ENCODE measurements around the gene COX6A1.

The COX6A1 gene

DNA sequence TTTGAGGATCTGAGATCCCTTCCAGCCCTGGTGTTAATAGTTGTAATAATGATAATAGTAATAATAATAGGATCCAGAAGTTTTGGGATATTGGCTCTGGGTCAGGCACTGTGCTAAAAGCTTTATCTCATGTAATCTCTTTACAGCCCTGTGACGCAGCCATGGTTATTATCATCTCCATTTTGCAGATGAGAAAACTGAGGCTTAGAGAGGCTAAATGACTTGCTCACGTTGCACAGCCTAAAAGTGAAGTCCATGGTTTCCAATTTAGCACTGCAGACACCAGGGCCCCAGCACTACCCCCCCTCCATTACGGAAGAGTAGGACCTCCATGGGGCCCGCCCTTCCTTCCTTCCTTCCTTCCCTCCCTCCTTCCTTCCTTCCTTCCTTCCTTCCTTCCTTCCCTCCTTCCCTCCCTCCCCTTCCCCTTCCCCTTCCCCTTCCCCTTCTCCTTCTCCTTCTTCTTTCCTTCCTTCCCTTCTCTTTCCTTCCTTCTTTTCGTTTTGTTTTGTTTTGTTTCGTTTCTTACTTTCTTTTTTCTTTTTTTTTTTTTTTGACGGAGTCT is 14.9 kb upstream of the COX6A1 start:
- Histone ChIP-seq H3K9ac (no peak overlapping the region), H4K20me1 (no peaks in the 10 kb centered on the region), H3K4me2 (no peak overlapping the region), H3K27ac (no peak overlapping the region), H3K4me1 (no peaks in the 10 kb centered on the region), H3K27me3 (no peaks in the 10 kb centered on the region), H3K4me3 (no peak overlapping the region), H3K36me3 (no peaks in the 10 kb centered on the region), H3K9me3 (no peaks in the 10 kb centered on the region)
- TF ChIP-seq Cebpa-rat (IDR thresholded peaks at IDR 0.05) = no peak

DNA sequence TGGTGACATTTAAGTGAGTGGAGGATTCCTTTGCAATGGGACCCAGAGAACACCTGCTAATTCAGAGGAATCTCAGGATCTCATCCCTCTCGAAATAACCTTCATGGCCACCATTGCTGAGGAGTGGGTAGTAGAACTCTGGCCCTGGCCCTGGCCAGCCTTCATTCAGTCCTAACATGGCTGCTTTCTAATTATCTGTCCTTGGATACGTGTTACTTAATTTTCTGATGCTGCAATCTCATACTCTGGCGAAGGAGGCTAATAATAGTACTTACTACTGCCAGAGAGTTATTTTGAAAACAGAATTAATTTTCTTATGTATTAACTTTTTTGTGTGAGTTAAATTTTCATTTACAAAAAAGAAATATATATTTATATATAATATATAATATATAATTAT is 12.1 kb upstream of the COX6A1 start:
- TF ChIP-seq Cebpa-rat (IDR thresholded peaks at IDR 0.05) = no peak
- Histone ChIP-seq H3K36me3 (no peaks in the 10 kb centered on the region), H3K4me2 (no peak overlapping the region), H3K4me3 (no peak overlapping the region), H3K9ac (no peak overlapping the region), H4K20me1 (no peaks in the 10 kb centered on the region), H3K27me3 (no peaks in the 10 kb centered on the region), H3K9me3 (no peaks in the 10 kb centered on the region), H3K4me1 (no peaks in the 10 kb centered on the region), H3K27ac (no peak overlapping the region)

- peaks cover 6% of the 10 kb centered on the region; the same call in 1 of the 2 replicates for H3K4me1 ChIP-seq
- no peak for TF ChIP-seq Cebpa-rat (IDR thresholded peaks at IDR 0.05)
- no peak overlapping the region for H3K9ac ChIP-seq
- no peak overlapping the region for H3K27ac ChIP-seq
- H3K4me3 ChIP-seq = no peak overlapping the region
- no peaks in the 10 kb centered on the region for H3K27me3 ChIP-seq
- H3K4me2 ChIP-seq = no peak overlapping the region
- H3K9me3 ChIP-seq = no peaks in the 10 kb centered on the region
- no peaks in the 10 kb centered on the region for H4K20me1 ChIP-seq
- H3K36me3 ChIP-seq = no peaks in the 10 kb centered on the region
Measured at GRCh38 chr12:120428597-120429229, 9.2 kb upstream of the COX6A1 start.

GRCh38 chr12:120429368-120429767 is 8.5 kb upstream of the COX6A1 start:
- Histone ChIP-seq H4K20me1 (no peaks in the 10 kb centered on the region), H3K9me3 (no peaks in the 10 kb centered on the region), H3K27me3 (no peaks in the 10 kb centered on the region), H3K4me3 (no peak overlapping the region), H3K36me3 (no peaks in the 10 kb centered on the region), H3K9ac (no peak overlapping the region), H3K4me2 (no peak overlapping the region), H3K27ac (no peak overlapping the region), H3K4me1 (peaks cover 6% of the 10 kb centered on the region; the same call in 1 of the 2 replicates)
- no peak for TF ChIP-seq Cebpa-rat (IDR thresholded peaks at IDR 0.05)

DNA sequence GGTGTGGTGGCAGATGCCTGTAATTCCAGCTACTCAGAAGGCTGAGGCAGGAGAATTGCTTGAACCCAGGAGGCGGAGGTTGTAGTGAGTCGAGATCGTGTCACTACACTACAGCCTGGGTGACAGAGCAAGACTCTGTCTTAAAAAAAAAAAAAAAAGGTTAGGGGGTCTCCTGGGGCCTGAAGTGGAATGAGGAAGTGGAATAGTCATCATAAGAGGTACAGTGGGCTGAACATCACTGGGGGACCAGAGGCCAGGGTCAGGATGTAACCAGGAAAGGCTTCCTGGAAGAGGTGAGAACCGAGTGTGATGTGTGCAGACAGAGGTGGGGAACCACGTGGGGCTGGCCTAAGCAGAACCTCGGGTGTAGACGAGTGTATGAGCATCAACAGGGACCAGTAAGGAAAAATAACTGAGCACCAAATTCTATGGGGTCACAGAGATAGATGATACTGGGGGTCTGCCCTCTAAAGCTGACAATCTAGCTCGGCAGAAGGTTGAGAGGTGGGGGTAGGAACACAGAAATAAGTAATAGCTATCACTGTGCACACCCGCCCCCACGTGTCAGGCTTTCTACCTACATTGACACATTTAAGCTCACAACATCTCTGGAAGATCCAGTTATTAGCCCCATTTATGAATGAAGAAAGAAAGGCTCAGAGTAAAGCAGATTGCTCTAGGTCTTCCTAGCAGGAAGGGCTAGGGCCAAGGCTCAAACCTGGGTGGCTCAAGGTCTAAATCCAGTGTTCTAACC is 5.0 kb upstream of the COX6A1 start:
- H3K27ac ChIP-seq = no peak overlapping the region
- H4K20me1 ChIP-seq = no peaks in the 10 kb centered on the region; the same call in 1 of the 2 replicates
- H3K4me1 ChIP-seq = peaks cover 11% of the 10 kb centered on the region; the same call in 1 of the 2 replicates
- no peak overlapping the region for H3K4me2 ChIP-seq
- no peaks in the 10 kb centered on the region for H3K27me3 ChIP-seq
- no peak overlapping the region for H3K9ac ChIP-seq
- H3K4me3 ChIP-seq = no peak overlapping the region
- no peak for TF ChIP-seq Cebpa-rat (IDR thresholded peaks at IDR 0.05)
- no peaks in the 10 kb centered on the region for H3K36me3 ChIP-seq
- no peaks in the 10 kb centered on the region for H3K9me3 ChIP-seq

DNA sequence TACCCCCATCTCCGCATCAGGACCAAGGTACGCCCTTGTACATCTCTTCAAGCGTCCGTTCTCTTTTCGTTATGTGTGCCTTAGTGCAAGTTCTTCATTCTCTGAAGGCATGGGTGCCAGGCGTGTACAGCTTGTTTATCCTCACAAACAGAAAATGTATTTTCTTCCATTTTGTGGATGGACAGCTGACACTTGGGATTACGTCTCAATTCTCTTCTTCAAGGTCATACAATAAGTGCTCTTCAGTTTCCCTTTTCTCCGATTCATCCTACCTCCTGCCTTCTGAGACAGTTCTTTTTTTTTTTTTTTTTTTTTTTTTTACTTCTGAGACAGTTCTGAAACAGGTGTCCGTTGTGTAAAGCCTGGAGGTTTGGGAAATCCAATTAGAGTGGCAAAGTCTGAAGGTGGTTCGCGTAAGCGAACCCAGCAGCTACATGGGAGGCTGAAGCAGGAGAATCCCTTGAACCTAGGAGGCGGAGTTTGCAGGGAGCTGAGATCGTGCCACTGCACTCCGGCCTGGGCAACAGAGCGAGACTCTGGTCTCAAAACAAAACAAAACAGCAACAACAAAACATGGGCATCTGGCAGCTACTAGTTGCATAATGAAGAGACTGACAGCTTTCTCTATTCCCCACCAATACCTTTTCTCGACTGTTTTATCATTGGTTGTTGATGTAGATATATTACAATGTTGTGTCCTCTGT is 734 bp downstream of the COX6A1 start:
- Histone ChIP-seq H3K9ac (peak overlapping the region; percentile 87), H3K27me3 (no peaks in the 10 kb centered on the region), H3K4me2 (peak overlapping the region; percentile 92), H3K4me1 (peaks cover 22% of the 10 kb centered on the region), H3K27ac (peak overlapping the region; percentile 79), H3K36me3 (peaks cover 37% of the 10 kb centered on the region), H3K9me3 (no peaks in the 10 kb centered on the region), H3K4me3 (peak overlapping the region; percentile 76), H4K20me1 (peaks cover 44% of the 10 kb centered on the region)
- no peak for TF ChIP-seq Cebpa-rat (IDR thresholded peaks at IDR 0.05)

- Histone ChIP-seq H3K4me3 (0 out of 2 replicates have a peak overlapping the region, but pooled peaks have one; percentile 76), H3K9ac (no peak overlapping the region; the same call in 1 of the 2 replicates), H3K27ac (no peak overlapping the region), H3K27me3 (no peaks in the 10 kb centered on the region), H3K9me3 (no peaks in the 10 kb centered on the region), H4K20me1 (peaks cover 55% of the 10 kb centered on the region), H3K36me3 (peaks cover 48% of the 10 kb centered on the region), H3K4me1 (peaks cover 26% of the 10 kb centered on the region), H3K4me2 (peak overlapping the region; percentile 92)
- TF ChIP-seq Cebpa-rat (IDR thresholded peaks at IDR 0.05) = no peak
Measured at GRCh38 chr12:120439646-120440247, 1.8 kb downstream of the COX6A1 start.

DNA sequence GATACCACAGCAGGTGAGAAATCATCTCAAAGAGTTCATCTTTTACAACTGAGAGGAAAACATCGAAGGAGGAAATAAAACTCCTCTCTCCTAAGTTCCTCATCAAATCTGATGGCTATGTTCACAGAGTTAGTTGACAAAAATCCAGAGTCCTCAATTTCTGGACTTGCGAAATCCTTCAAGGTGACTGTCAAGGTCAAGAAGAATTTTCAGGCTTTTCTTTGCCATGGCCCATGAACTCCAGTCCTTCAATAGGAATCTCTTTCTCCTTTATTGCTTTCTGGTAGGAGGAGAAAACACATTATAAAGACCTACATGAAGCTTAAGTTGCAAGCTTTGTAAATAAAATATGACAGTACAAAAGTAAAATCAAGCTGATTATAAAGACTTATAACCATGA is 6.8 kb downstream of the COX6A1 start:
- H3K4me2 ChIP-seq = peak overlapping the region; percentile 97
- H3K4me3 ChIP-seq = no peak overlapping the region; the same call in 1 of the 2 replicates
- H3K36me3 ChIP-seq = peaks cover 69% of the 10 kb centered on the region
- no peaks in the 10 kb centered on the region for H3K9me3 ChIP-seq
- no peak overlapping the region for H3K9ac ChIP-seq
- peaks cover 35% of the 10 kb centered on the region for H3K4me1 ChIP-seq
- TF ChIP-seq Cebpa-rat (IDR thresholded peaks at IDR 0.05) = no peak; the same call in 1 of the 2 replicates
- H3K27ac ChIP-seq = no peak overlapping the region
- H3K27me3 ChIP-seq = no peaks in the 10 kb centered on the region
- H4K20me1 ChIP-seq = peaks cover 73% of the 10 kb centered on the region
